H9 (cell line): ENCODE results near the gene TGFBR2. TPM values are rescaled to one million over a fixed set of nuclear protein-coding genes. Genes with fewer than 3 reads are reported as not detected.

Experiments
- DNase-seq: peaks from one replicate; pipeline ENCODE4 v3.0.0-alpha.2; 2017
- H2AFZ ChIP-seq: one replicate; pipeline ENCODE4 v1.6.1; 2013; ENCODE audit warnings: mild to moderate bottlenecking, low read length, control low read depth, moderate library complexity
- H2AK5ac ChIP-seq: 2 replicates; pipeline ENCODE4 v1.6.1; 2013; ENCODE audit warnings: low read length, control low read depth, mixed read lengths; ENCODE audit not compliant: insufficient read length
- H2BK120ac ChIP-seq: one replicate; pipeline ENCODE4 v1.6.1; 2013; ENCODE audit warnings: low read depth, mild to moderate bottlenecking, low read length, control low read depth, inconsistent platforms; ENCODE audit not compliant: poor library complexity, severe bottlenecking
- H2BK12ac ChIP-seq: 2 replicates; pipeline ENCODE4 v1.6.1; 2013; ENCODE audit warnings: low read length, control low read depth, mixed read lengths, low read depth; ENCODE audit not compliant: insufficient read length
- H2BK15ac ChIP-seq: 2 replicates; pipeline ENCODE4 v1.6.1; 2013; ENCODE audit warnings: low read depth, low read length, control low read depth
- H2BK20ac ChIP-seq: one replicate; pipeline ENCODE4 v1.6.1; 2013; ENCODE audit warnings: low read depth, mild to moderate bottlenecking, low read length, control low read depth, inconsistent platforms; ENCODE audit not compliant: poor library complexity, severe bottlenecking
- H2BK5ac ChIP-seq: 2 replicates; pipeline ENCODE4 v1.6.1; 2013; ENCODE audit warnings: low read length, control low read depth, mixed read lengths; ENCODE audit not compliant: insufficient read length
- H3K14ac ChIP-seq: 2 replicates; pipeline ENCODE4 v1.6.1; 2013; ENCODE audit warnings: low read length, control low read depth; ENCODE audit not compliant: insufficient read depth
- H3K18ac ChIP-seq: 2 replicates; pipeline ENCODE4 v1.6.1; 2013; ENCODE audit warnings: low read depth, mild to moderate bottlenecking, mixed read lengths, low read length, control low read depth; ENCODE audit not compliant: insufficient read length
- H3K23ac ChIP-seq: 2 replicates; pipeline ENCODE4 v1.6.1; 2013; ENCODE audit warnings: low read length, control low read depth, mixed read lengths, low read depth; ENCODE audit not compliant: insufficient read length
- H3K23me2 ChIP-seq: 2 replicates; pipeline ENCODE4 v1.6.1; 2013; ENCODE audit warnings: low read depth, mild to moderate bottlenecking, mixed read lengths, low read length, control low read depth; ENCODE audit not compliant: insufficient read length, poor library complexity, severe bottlenecking
- H3K27ac ChIP-seq: 2 replicates; pipeline ENCODE4 v1.5.1; 2013; ENCODE audit warnings: low read length, control low read depth, mixed read lengths, low read depth; ENCODE audit not compliant: insufficient read length
- H3K27me3 ChIP-seq: 2 replicates; pipeline ENCODE4 v1.6.1; 2013; ENCODE audit warnings: low read length, control low read depth, inconsistent platforms; ENCODE audit not compliant: insufficient read depth
- H3K4ac ChIP-seq: 2 replicates; pipeline ENCODE4 v1.6.1; 2013; ENCODE audit warnings: low read depth, mild to moderate bottlenecking, control low read depth, inconsistent platforms, low read length, moderate library complexity
- H3K4me1 ChIP-seq: 2 replicates; pipeline ENCODE4 v1.6.1; 2013; ENCODE audit warnings: low read length, control low read depth, inconsistent platforms; ENCODE audit not compliant: insufficient read depth
- H3K4me2 ChIP-seq: 2 replicates; pipeline ENCODE4 v1.6.1; 2013; ENCODE audit warnings: low read length, control low read depth, mixed read lengths; ENCODE audit not compliant: insufficient read length, insufficient read depth
- H3K56ac ChIP-seq: 2 replicates; pipeline ENCODE4 v1.6.1; 2013; ENCODE audit warnings: low read depth, mild to moderate bottlenecking, mixed read lengths, low read length, control low read depth; ENCODE audit not compliant: insufficient read length
- H3K79me1 ChIP-seq: 2 replicates; pipeline ENCODE4 v1.6.1; 2013; ENCODE audit warnings: low read depth, mild to moderate bottlenecking, moderate library complexity, low read length, control low read depth, inconsistent platforms; ENCODE audit not compliant: insufficient read depth, poor library complexity, severe bottlenecking
- H3K79me2 ChIP-seq: 2 replicates; pipeline ENCODE4 v1.6.1; 2013; ENCODE audit warnings: low read length, control low read depth, inconsistent platforms; ENCODE audit not compliant: insufficient read depth
- H3K9ac ChIP-seq: 2 replicates; pipeline ENCODE4 v1.6.1; 2013; ENCODE audit warnings: low read length, control low read depth, mixed read lengths; ENCODE audit not compliant: insufficient read length; ENCODE audit errors: extremely low read depth
- H3K9me3 ChIP-seq: one replicate; pipeline ENCODE4 v1.6.1; 2013; ENCODE audit warnings: low read depth, low read length, inconsistent platforms; ENCODE audit not compliant: control insufficient read depth
- H3T11ph ChIP-seq: one replicate; pipeline ENCODE4 v1.6.1; 2013; ENCODE audit warnings: mild to moderate bottlenecking, low read length, control low read depth, inconsistent platforms
- H4K20me1 ChIP-seq: one replicate; pipeline ENCODE4 v1.6.1; 2013; ENCODE audit not compliant: control insufficient read depth, insufficient read length, insufficient read depth
- H4K5ac ChIP-seq: 2 replicates; pipeline ENCODE4 v1.6.1; 2013; ENCODE audit warnings: low read depth, mild to moderate bottlenecking, mixed read lengths, low read length, control low read depth; ENCODE audit not compliant: insufficient read length
- H4K8ac ChIP-seq: replicated peaks from 2 replicates; pipeline ENCODE4 v1.6.1; 2013; ENCODE audit warnings: low read length, control low read depth, mixed read lengths, low read depth; ENCODE audit not compliant: insufficient read length
- H4K91ac ChIP-seq: 2 replicates; pipeline ENCODE4 v1.6.1; 2013; ENCODE audit warnings: low read depth, mild to moderate bottlenecking, moderate library complexity, mixed read lengths, low read length, control low read depth; ENCODE audit not compliant: insufficient read length
- H3K27ac Mint-ChIP-seq, 3 experiments: 2 replicates in 2 of 3; 3 replicates in 1 of 3; pipeline ENCODE4 v1.8.0; 2020 to 2021; ENCODE audit warnings: mixed read lengths in 3 of 3, mild to moderate bottlenecking in 1 of 3, moderate library complexity in 1 of 3
- H3K27me3 Mint-ChIP-seq: 2 replicates; pipeline ENCODE4 v1.8.0; 2021; ENCODE audit warnings: low read depth, mild to moderate bottlenecking, moderate library complexity, mixed read lengths
- H3K36me3 Mint-ChIP-seq, 3 experiments: 2 replicates in 2 of 3; 3 replicates in 1 of 3; pipeline ENCODE4 v1.8.0; 2020 to 2021; ENCODE audit warnings: low read depth in 3 of 3, mixed read lengths in 3 of 3; ENCODE audit not compliant: insufficient read depth in 1 of 3
- H3K4me1 Mint-ChIP-seq, 2 experiments: 2 replicates each; pipeline ENCODE4 v1.8.0; 2020; ENCODE audit warnings: mixed read lengths in 2 of 2
- H3K4me3 Mint-ChIP-seq, 2 experiments: 2 replicates in 1 of 2; 3 replicates in 1 of 2; pipeline ENCODE4 v1.8.0; 2020 to 2021; ENCODE audit warnings: mild to moderate bottlenecking in 2 of 2, mixed read lengths in 2 of 2, moderate library complexity in 1 of 2
- H3K9me3 Mint-ChIP-seq, 2 experiments: 2 replicates in 1 of 2; 3 replicates in 1 of 2; pipeline ENCODE4 v1.8.0; 2020; ENCODE audit warnings: mild to moderate bottlenecking in 2 of 2, mixed read lengths in 2 of 2, moderate library complexity in 1 of 2
- CTCF ChIP-seq: fragments of 200-600 bp; sonication (generic); conservative IDR thresholded peaks from 3 replicates; pipeline ENCODE4 v1.8.0; 2021; ENCODE audit warnings: antibody characterized with exemption, mild to moderate bottlenecking
- WGBS: extraction: QIAGEN DNeasy Blood & Tissue Kit; methylation state at CpG from one replicate; pipeline ENCODE4 v1.1.7; 2013; ENCODE audit warnings: missing lambda C conversion rate, low lambda C conversion rate, mixed read lengths; ENCODE audit not compliant: insufficient read length; ENCODE audit errors: extremely low coverage; 5-methylcytosine and 5-hydroxymethylcytosine counted together
- total RNA-seq: library from RNA; stranded (reverse); gene quantifications from 2 replicates; pipeline ENCODE4 v1.2.1, GENCODE V29; 2021

Gene TGFBR2
- total RNA-seq, 1 experiment from 2014 or later, result 10.6 TPM

- no peak overlapping the region for H3K4me3 Mint-ChIP-seq
- no peaks in the 10 kb centered on the region for H3K79me1 ChIP-seq
- H2BK120ac ChIP-seq, result no peak overlapping the region
- no peak overlapping the region for H3K4ac ChIP-seq
- peaks cover 55 to 56% of the 10 kb centered on the region in 2 experiments for H3K4me1 Mint-ChIP-seq
- H4K20me1 ChIP-seq, result no peaks in the 10 kb centered on the region
- no peak overlapping the region for H4K5ac ChIP-seq
- no peaks in the 10 kb centered on the region for H3K79me2 ChIP-seq
- H3T11ph ChIP-seq, result no peak overlapping the region
- no peak overlapping the region for H3K23ac ChIP-seq
- peaks cover 4 to 12% (median 8%) of the 10 kb centered on the region in 3 experiments; a peak in 5 of 7 replicates for H3K36me3 Mint-ChIP-seq
- H3K27ac ChIP-seq, result no peak overlapping the region
- no peak for DNase-seq
- H3K9me3 Mint-ChIP-seq, result no peaks in the 10 kb centered on the region
- H3K18ac ChIP-seq, result no peak overlapping the region
- H3K27me3 ChIP-seq, result no peaks in the 10 kb centered on the region
- no peaks in the 10 kb centered on the region for H3K9me3 ChIP-seq
- no peak overlapping the region for H2BK20ac ChIP-seq
- H2BK12ac ChIP-seq, result no peak overlapping the region
- no peak overlapping the region for H3K9ac ChIP-seq
- no peak overlapping the region for H2BK15ac ChIP-seq
- H3K23me2 ChIP-seq, result no peaks in the 10 kb centered on the region
- H2AK5ac ChIP-seq, result no peak overlapping the region
- H3K27ac Mint-ChIP-seq, result 0 out of 7 replicates have a peak overlapping the region, but pooled peaks of 1 of the 3 experiments have one; percentile 2
- H3K56ac ChIP-seq, result no peak overlapping the region
- H4K91ac ChIP-seq, result no peak overlapping the region
- H3K4me1 ChIP-seq, result peaks cover 6% of the 10 kb centered on the region
- no peak overlapping the region for H2AFZ ChIP-seq
- no peak overlapping the region for H3K14ac ChIP-seq
- no peak overlapping the region for H3K4me2 ChIP-seq
- no peak for TF ChIP-seq CTCF
- no peak overlapping the region for H2BK5ac ChIP-seq
- WGBS, result no CpG with 5 or more reads among the region's 8 CpGs
- H4K8ac ChIP-seq, result no peak overlapping the region
- no peaks in the 10 kb centered on the region for H3K27me3 Mint-ChIP-seq
Measured at GRCh38 chr3:30664459-30664858, 58.1 kb downstream of the TGFBR2 start.
